Body of pancreas (tissue), 4 donors: ENCODE measurements around the gene LSM3.

Experiments
- CTCF ChIP-seq, 7 experiments: fragments of 450-650 bp in 4 of 7; fragments of 200-600 bp in 3 of 7; sonication (generic) in 3 of 7; IDR thresholded peaks; one replicate each; pipeline ENCODE4 v1.5.1; 2016 to 2019; ENCODE audit warnings: antibody characterized with exemption in 7 of 7
- POLR2A ChIP-seq, 3 donors: fragments of 450-650 bp; IDR thresholded peaks; one replicate each; pipeline ENCODE4 v1.6.1; 2016; ENCODE audit warnings: antibody characterized with exemption in 3 of 3, mild to moderate bottlenecking in 2 of 3

- no peak for TF ChIP-seq CTCF (IDR thresholded peaks at IDR 0.05)
- TF ChIP-seq POLR2A (IDR thresholded peaks at IDR 0.05): no peak
Observed at GRCh38 chr3:14228681-14229470, 50.3 kb downstream of the LSM3 start.
